ENCODE data around the gene KCNA3.

DNA sequence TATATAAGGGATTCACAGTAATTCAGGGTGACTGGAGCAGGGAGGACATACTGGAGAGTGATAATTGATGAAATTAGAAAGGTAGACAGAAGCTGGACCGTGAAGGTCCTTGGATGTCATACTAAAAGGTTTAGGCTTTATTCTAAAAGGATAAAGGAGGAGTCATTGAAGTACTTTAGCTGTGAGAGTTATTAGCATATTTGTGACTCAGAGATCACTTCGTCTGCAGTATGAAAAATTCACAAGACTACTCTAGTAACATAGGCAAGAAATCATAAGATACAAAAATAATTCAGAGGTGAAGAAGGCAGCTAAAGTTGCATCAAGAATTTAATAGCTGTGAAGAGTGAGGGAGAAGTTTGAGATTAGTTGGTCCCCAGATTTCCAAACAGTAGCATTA is 26.3 kb downstream of the KCNA3 start:
- no peak for TF ChIP-seq FOXM1 (IDR thresholded peaks at IDR 0.05; ENCODE audit: borderline replicate concordance)
- no peak for TF ChIP-seq FOXK2 (IDR thresholded peaks at IDR 0.05)
- TF ChIP-seq ZNF384 (IDR thresholded peaks at IDR 0.05), result no peak
- TF ChIP-seq FOXA1 (IDR thresholded peaks at IDR 0.05), result no peak
- no peak for TF ChIP-seq HDGF (IDR thresholded peaks at IDR 0.05; ENCODE audit: borderline replicate concordance)
- TF ChIP-seq BHLHE40 (IDR thresholded peaks at IDR 0.05; ENCODE audit: borderline replicate concordance), result no peak
- TF ChIP-seq ELF4 (IDR thresholded peaks at IDR 0.05), result no peak
- no peak for TF ChIP-seq SP1 (IDR thresholded peaks at IDR 0.05)
- TF ChIP-seq, protein P1, sequence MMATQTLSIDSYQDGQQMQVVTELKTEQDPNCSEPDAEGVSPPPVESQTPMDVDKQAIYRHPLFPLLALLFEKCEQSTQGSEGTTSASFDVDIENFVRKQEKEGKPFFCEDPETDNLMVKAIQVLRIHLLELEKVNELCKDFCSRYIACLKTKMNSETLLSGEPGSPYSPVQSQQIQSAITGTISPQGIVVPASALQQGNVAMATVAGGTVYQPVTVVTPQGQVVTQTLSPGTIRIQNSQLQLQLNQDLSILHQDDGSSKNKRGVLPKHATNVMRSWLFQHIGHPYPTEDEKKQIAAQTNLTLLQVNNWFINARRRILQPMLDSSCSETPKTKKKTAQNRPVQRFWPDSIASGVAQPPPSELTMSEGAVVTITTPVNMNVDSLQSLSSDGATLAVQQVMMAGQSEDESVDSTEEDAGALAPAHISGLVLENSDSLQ (IDR thresholded peaks at IDR 0.05), result no peak
